GM19023 (cell line): ENCODE measurements around the gene DUSP11.
"Not testable (repeated sequence)": the region's sequence is repeated elsewhere in the genome, so short reads cannot be mapped to it uniquely, and the experiment has no call there.

Experiments used
- ATAC-seq: cut with Tn5 transposase; IDR thresholded peaks from one replicate; pipeline ENCODE4 v1.9.1; 2021; ENCODE audit warnings: mild to moderate bottlenecking, moderate library complexity; ENCODE audit not compliant: unreplicated experiment

The DUSP11 gene

DNA sequence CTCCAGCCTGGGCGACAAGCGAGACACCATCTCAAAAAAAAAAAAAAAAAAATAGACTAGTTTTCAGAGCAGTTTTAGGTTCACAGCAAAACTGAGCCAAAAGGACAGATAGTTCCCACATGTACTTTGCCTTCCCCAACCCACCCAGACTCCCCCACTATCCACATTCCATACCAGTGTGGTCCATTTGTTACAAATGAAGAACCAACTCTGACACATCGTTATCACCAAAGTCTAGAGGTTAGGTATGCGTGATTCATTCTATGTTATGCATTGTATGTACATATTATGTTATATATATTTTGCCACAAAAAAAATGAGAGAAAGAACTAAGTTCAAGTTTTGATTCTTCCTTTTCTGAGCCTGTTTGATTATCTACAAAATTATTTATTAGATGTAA, 3.5 kb downstream of the DUSP11 start:
- ATAC-seq: no peak

DNA sequence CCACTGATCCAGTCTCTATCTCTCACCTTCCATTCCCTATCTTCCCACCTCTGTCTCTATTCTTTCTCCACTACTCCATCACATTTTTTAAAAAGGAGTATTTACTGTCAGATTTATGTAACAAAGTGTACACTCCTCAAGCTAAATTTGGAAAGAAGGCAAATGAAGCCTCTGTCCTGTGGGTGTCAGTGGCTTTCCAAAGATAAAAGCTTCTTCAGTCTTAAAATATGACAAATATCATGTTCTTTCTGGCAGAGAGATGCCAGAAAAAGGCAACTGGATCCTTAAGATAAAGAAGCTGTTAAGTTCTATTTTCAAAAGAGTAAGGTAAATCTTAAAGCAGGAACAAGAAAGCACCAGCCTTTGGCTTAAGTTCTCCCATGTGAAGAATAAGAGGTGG, 7.1 kb downstream of the DUSP11 start:
- ATAC-seq: no peak

- no peak for ATAC-seq
Measured at GRCh38 chr2:73770725-73771124, 9.2 kb downstream of the DUSP11 start.

GRCh38 chr2:73766994-73767393, 12.9 kb downstream of the DUSP11 start:
- ATAC-seq: no peak

GRCh38 chr2:73766349-73766748, 13.6 kb downstream of the DUSP11 start:
- no peak for ATAC-seq

DNA sequence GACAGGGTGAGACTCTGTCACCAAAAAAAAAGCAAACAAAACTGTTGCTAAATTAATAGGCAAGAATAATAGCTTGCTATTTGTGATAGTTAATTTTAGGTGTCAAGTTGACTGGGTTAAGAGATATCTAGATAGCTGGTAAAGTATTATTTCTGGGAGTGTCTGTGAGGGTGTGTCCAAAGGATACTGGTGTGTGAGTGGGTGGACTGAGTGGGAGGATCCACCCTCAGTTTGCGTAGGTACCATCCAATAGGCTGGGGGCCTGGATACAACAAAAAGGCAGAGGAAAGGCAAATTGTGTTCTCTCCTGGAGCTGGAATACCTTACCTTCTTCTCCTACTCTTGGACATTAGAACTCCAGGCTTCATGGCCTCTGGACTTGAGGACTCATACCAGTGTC, 15.0 kb downstream of the DUSP11 start:
- ATAC-seq: no peak

GRCh38 chr2:73762571-73762970, 17.3 kb downstream of the DUSP11 start:
- no peak for ATAC-seq

DNA sequence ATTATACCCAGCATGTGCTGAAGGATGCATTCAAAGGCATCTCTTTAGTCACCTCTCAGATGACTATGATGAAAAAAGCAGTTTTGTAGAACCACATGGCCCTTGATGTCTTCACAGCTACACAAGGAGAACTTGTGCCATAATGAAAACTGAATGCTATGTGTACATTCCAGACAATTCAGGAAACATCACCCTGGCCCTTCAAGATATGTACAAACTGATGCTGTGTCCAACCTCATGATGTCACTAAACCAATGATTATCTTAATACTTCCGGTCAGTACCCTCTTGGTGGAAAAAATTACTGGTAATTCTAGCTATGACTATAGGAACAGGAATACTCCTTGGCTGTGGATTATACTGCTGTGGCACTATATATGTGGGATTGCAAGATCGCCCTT, 20.0 kb downstream of the DUSP11 start:
- ATAC-seq: no peak

- ATAC-seq: no peak
Measured at GRCh38 chr2:73759285-73759764, 20.6 kb downstream of the DUSP11 start.

DNA sequence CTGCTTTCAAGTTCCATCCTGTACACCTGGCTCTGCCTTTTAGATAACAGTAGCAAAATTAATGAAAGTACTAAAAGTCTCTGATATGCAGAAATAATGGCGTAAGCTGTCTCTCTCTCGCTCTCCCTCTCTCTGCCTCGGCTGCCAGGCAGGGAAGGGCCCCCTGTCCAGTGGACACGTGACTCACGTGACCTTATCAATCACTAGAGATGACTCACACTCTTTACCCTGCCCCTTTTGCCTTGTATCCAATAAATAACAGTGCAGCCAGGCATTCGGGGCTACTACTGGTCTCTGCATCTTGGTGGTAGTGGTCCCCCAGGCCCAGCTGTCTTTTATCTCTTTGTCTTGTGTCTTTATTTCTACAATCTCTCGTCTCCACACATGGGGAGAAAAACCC, 25.6 kb downstream of the DUSP11 start:
- ATAC-seq: not testable (repeated sequence)

DNA sequence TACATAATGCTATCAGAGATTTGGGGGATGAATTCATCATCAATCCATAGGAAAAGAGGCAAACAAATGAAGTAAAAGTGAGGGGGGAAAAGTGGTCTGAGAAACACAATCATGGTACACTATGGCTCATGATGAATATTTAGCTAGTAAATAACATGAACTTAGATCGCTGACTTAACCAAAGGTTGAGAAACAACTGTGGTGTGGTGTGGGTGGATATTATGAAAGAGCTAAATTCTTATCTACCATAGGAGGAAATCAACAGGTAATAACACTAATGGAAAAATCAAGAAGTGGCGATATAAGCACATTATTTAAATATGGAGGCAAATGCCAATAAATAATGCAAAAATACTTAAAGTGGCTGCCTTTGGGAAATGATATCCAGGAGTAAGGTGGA, 30.6 kb downstream of the DUSP11 start:
- no peak for ATAC-seq

- no peak for ATAC-seq
Measured at GRCh38 chr2:73746877-73747208, 33.1 kb downstream of the DUSP11 start.

GRCh38 chr2:73746015-73746876, 33.7 kb downstream of the DUSP11 start:
- ATAC-seq: no peak

- ATAC-seq: no peak
Measured at GRCh38 chr2:73740767-73741166, 39.1 kb downstream of the DUSP11 start.

GRCh38 chr2:73739101-73739500, 40.8 kb downstream of the DUSP11 start:
- ATAC-seq: no peak

- ATAC-seq: peak; percentile 96
Measured at GRCh38 chr2:73736855-73737779, 42.8 kb downstream of the DUSP11 start, which contains the start of gene TPRKB. TPRKB (minus strand) TSS chr2:73737345; CDS start chr2:73734569, 2,776 bp downstream.

DNA sequence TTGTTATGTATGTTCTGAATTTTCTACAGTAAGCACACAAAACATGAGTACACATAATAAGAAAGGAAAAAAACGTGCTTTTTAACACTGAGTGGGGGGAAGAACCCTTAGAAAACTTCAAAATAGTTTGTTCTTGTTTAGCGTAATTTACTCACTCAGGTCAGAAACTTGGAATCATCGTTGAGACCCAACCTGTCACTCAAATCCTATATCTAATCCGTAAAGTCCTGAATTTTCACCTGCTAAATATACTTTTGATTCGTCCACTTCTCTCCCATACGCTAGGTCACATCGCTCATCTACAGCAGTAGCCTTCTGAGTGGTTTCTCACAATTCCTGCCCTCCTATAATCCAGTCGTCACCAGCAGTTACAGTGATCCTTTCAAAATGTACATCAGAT, 43.5 kb downstream of the DUSP11 start:
- ATAC-seq: no peak

GRCh38 chr2:73730810-73731209, 49.1 kb downstream of the DUSP11 start:
- no peak for ATAC-seq

DNA sequence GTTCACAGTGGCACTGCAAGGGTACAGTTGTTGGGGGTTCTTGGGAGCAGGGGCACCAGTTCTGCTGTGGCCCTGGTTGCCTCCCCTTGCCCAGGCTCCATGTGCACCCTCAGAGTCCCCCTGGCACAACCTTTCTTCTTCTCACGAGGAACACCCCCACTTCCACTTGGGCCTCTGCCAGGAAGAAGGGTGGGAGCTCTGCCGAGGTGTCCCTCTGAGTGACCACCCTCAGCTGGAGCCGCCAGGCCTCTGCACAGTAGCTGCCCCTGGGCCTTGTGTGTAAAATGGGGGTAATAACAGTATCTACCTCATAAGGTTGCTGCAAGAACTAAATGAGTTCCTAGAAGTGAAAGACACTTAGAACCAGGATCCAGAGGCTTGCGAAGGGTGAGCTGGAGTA, 51.2 kb downstream of the DUSP11 start:
- ATAC-seq: no peak

GRCh38 chr2:73728043-73728442, 51.9 kb downstream of the DUSP11 start:
- ATAC-seq: no peak

GRCh38 chr2:73726657-73727056, 53.2 kb downstream of the DUSP11 start:
- not testable (repeated sequence) for ATAC-seq
